IPS-18a (cell line): ENCODE results near the gene CDH11.

Source experiments
- H3K27ac ChIP-seq: one replicate; pipeline ENCODE4 v1.5.1; 2013; ENCODE audit warnings: low read length
- H3K27me3 ChIP-seq: one replicate; pipeline ENCODE4 v1.6.1; 2013; ENCODE audit warnings: mild to moderate bottlenecking, low read length; ENCODE audit not compliant: control insufficient read depth, insufficient read depth
- H3K36me3 ChIP-seq: one replicate; pipeline ENCODE4 v1.6.1; 2013; ENCODE audit warnings: low read depth, low read length; ENCODE audit not compliant: control insufficient read depth
- H3K4me1 ChIP-seq: one replicate; pipeline ENCODE4 v1.6.1; 2013; ENCODE audit warnings: low read depth, low read length; ENCODE audit not compliant: control insufficient read depth
- H3K4me3 ChIP-seq: one replicate; pipeline ENCODE4 v1.5.1; 2013; ENCODE audit warnings: low read length
- H3K9ac ChIP-seq: one replicate; pipeline ENCODE4 v1.6.1; 2013; ENCODE audit warnings: mild to moderate bottlenecking, low read length, moderate library complexity
- H3K9me3 ChIP-seq: one replicate; pipeline ENCODE4 v1.6.1; 2013; ENCODE audit warnings: low read depth, low read length; ENCODE audit not compliant: control insufficient read depth

The CDH11 gene

DNA sequence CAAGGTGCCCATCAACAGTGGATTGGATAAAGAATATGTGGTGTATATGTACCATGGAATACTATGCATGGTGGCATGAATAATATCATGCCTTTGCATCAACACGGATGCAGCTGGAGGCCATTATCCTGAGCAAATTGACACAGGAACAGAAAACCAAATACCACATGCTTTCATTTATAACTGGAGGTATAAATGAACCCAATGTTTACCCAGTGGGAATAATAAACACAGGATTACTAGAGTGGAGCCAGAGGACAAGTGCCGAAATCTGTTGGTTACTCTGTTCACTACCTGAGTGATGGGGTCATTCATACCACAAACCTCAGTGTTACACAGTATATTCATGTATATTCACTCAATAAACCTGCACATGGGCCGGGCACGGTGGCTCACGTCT, 125.2 kb downstream of the CDH11 start:
- Histone ChIP-seq H3K27ac (no peak overlapping the region), H3K4me1 (peaks cover 7% of the 10 kb centered on the region), H3K9me3 (no peaks in the 10 kb centered on the region), H3K27me3 (no peaks in the 10 kb centered on the region), H3K36me3 (no peaks in the 10 kb centered on the region), H3K4me3 (no peak overlapping the region), H3K9ac (no peak overlapping the region)

DNA sequence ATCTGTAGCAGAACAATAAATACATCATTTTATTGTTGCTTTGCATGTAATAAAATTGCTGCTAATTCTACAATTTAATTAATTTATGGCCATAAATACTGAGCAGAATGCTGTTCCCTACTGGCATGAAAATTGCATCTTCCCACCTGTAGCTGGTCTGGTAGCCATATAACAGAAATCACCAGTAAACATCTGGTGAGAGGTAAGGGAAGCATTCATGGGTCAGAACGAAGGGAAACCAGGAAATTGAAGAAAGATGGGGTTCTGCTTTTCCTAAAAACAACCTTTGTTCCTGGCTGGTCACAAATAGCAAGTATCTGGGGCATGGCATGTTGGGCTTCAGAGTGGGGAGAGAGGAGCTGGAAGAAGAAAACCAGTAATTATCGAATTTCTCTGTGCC, 128.4 kb downstream of the CDH11 start:
- Histone ChIP-seq H3K27ac (no peak overlapping the region), H3K4me3 (no peak overlapping the region), H3K9me3 (no peaks in the 10 kb centered on the region), H3K36me3 (no peaks in the 10 kb centered on the region), H3K27me3 (no peaks in the 10 kb centered on the region), H3K4me1 (no peaks in the 10 kb centered on the region), H3K9ac (no peak overlapping the region)

DNA sequence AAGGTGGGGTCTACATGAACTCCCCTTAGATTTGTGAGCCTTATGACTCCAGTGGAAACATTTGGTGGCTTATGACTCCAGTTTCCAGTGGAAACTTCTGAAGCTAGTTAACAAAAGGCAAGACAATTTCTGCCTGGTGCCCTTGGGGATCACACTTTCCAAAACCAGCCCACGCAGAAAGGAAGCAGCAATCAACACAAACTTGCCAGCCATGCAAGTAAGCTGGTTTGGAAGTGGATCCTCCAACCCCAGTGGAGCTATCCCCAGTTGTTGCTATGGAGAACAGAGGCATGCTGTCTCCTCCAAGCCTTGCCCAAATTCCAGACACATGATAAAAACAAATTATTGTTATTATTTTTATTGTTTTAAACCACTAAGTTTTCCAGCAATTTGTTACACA, 130.9 kb downstream of the CDH11 start:
- Histone ChIP-seq H3K4me1 (no peaks in the 10 kb centered on the region), H3K27ac (no peak overlapping the region), H3K27me3 (no peaks in the 10 kb centered on the region), H3K36me3 (no peaks in the 10 kb centered on the region), H3K9ac (no peak overlapping the region), H3K4me3 (no peak overlapping the region), H3K9me3 (no peaks in the 10 kb centered on the region)

DNA sequence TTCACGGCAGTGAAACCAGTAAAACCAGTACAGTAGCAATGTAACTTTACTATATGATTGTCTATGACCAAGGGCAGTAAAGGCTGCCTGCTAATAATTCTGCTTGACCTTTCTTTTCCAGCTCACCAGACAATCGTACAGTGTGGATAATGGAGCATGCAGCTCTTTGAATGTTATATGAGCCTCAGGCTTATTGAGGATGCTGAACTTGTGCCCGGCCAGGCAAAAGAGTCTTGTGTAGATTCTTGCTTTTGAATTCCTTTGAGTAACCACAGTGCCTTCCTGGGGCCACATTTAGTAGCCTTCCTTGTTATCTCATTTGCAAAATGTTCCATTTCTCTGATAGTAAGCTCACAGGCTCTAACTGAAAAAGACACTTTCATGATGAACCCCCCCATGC, 131.8 kb downstream of the CDH11 start:
- Histone ChIP-seq H3K27me3 (no peaks in the 10 kb centered on the region), H3K4me3 (no peak overlapping the region), H3K36me3 (no peaks in the 10 kb centered on the region), H3K27ac (no peak overlapping the region), H3K9ac (no peak overlapping the region), H3K9me3 (no peaks in the 10 kb centered on the region), H3K4me1 (no peaks in the 10 kb centered on the region)

DNA sequence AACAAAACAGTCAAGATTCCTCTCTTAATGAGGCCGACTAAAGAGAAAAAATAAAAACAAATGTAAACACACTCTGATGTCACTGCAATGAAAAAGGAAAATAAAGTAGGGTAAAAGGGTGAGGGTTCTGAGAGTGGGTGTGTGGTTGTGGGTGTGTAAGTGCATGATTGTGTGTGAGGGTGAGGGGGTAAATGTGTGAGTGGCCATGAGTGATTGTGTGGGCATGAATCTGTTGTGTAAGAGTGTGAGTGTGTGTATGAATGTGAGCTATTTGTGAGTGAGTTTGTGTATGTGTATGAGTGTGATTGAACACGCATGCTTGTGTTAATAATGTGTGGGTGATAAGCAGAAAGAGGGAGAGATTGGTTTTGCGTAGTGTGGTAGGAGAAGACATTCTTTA, 132.8 kb downstream of the CDH11 start:
- H3K9me3 ChIP-seq: no peaks in the 10 kb centered on the region
- no peaks in the 10 kb centered on the region for H3K27me3 ChIP-seq
- H3K27ac ChIP-seq: no peak overlapping the region
- H3K9ac ChIP-seq: no peak overlapping the region
- no peaks in the 10 kb centered on the region for H3K4me1 ChIP-seq
- H3K36me3 ChIP-seq: no peaks in the 10 kb centered on the region
- H3K4me3 ChIP-seq: no peak overlapping the region

DNA sequence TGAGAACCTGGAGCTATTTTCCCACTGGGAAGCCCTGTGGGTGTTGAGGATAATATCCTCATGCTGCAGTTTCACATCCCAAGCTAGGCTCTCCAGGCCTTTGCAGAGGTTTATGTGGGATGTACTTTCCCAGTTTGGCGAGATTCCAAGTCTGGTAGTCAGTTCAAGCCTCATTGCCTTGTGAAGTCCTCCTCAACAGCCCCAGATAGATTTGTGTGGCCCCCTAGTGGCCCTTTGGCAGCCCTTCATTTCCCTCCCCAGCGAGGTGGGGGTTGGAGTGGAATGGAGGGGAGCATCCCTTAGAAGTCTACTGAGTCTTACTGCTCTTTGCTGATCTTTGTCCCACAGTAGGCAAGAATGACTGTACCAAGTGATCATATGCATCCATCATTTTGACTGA, 137.9 kb downstream of the CDH11 start:
- Histone ChIP-seq H3K27ac (no peak overlapping the region), H3K9ac (no peak overlapping the region), H3K4me1 (no peaks in the 10 kb centered on the region), H3K9me3 (no peaks in the 10 kb centered on the region), H3K4me3 (no peak overlapping the region), H3K36me3 (no peaks in the 10 kb centered on the region), H3K27me3 (no peaks in the 10 kb centered on the region)

DNA sequence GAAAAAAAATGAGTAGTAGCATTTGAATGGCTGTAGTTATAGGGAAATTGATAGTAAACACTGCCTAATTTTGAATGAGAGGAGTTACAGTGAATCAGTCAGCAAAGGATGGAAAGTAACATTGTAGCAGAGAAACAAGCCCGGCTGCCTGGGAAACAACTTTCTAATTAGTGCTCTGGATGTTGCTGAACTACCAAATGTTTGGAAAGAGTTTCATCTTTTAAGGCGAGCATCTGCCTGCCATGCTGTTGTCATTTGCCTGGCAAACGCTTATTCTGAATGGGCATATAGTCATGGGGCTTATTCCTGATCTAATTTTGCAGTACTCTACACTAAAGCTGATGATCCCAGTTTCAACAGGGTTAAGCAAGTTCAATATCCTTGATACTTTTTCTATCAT, 138.6 kb downstream of the CDH11 start:
- no peaks in the 10 kb centered on the region for H3K27me3 ChIP-seq
- H3K4me1 ChIP-seq: no peaks in the 10 kb centered on the region
- no peak overlapping the region for H3K4me3 ChIP-seq
- no peak overlapping the region for H3K9ac ChIP-seq
- H3K9me3 ChIP-seq: no peaks in the 10 kb centered on the region
- H3K27ac ChIP-seq: no peak overlapping the region
- H3K36me3 ChIP-seq: no peaks in the 10 kb centered on the region

DNA sequence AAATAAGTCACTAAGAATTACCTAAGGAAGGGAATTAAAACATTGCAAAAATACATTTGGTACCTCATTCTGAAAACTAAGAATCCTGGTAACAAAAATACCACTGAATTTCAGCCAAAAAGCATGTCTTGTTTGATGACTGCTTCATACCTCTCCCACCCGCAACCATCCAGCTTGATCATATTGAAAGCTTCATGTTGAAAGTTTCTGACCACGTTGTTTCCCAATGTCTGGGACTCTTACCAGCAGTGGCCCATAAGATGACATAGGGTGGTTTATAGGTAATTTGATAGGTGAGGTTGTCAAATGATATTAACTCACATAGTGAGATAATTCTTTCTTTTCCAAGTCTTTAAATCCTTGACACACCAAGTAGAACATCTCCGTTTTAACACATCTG, 139.3 kb downstream of the CDH11 start:
- Histone ChIP-seq H3K27ac (no peak overlapping the region), H3K9ac (no peak overlapping the region), H3K27me3 (no peaks in the 10 kb centered on the region), H3K36me3 (no peaks in the 10 kb centered on the region), H3K9me3 (no peaks in the 10 kb centered on the region), H3K4me3 (no peak overlapping the region), H3K4me1 (no peaks in the 10 kb centered on the region)

DNA sequence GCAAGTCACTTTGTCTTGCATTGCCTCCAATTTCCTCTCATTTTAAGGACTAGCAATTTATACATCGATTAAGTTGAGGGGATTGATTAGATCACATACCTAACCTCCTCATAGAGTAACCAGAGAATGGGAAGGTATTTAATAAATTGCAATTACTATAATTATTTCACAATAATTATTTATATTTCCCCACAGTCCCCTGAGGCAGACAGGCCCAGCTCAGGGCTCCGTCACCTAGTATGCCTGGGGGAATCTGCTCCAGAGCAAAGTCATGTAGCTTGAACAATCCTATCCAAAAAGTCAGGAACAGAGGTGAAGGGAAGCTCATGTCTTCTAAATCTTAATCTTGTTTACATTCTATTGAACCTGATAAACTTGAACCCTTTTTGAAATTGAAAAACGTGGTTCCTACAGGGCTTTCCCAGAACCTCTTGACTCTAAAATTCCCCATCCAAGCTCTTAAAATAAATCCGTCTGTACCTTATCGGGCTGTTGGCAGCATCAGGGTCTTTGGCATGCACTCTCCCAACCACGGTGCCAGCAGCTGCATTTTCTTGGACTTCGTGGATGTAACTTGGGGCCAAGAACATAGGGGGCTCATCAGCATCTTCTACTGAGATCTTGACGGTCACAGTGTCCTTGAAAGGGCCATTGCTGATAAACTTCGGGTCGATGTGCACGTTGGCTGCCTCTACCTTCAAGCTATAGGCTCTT, 140.1 kb downstream of the CDH11 start:
- no peaks in the 10 kb centered on the region for H3K27me3 ChIP-seq
- H3K27ac ChIP-seq: no peak overlapping the region
- no peaks in the 10 kb centered on the region for H3K36me3 ChIP-seq

DNA sequence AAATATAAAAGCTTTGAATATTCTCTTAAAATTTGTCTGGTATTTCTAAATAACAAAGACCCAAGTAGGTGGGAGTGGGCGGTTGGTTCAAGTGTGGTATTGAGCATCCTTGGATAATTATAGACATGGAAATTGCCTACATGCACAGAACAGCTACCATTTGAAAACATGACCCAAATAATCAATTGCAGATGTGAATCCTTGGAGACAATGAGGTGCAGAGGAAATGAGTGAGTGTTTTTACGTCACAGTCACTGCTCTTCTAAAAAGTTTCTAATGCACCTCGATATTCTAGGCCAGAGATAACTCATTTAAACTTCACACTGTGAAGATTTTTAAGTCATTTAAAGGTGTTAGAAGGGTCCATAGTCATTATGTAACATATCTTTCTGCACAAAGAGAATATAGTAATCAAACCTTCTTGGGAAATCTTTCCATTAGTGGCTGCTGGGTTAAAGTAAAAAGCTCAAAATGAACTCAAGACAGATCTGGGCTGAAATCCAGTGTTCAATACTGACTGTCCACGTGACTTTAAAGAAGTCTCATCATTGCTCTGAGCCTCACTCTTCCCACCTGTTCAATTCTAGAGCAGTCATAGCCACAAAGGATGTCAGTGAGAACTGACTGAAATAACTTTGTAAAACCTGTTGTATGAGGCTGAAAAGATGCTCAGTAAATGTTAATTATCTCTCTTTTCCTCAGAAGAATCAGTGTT, 144.5 kb downstream of the CDH11 start:
- Histone ChIP-seq H3K27me3 (no peaks in the 10 kb centered on the region), H3K9ac (no peak overlapping the region), H3K9me3 (no peaks in the 10 kb centered on the region), H3K4me3 (no peak overlapping the region), H3K36me3 (no peaks in the 10 kb centered on the region), H3K4me1 (no peaks in the 10 kb centered on the region), H3K27ac (no peak overlapping the region)

More for the DNA sequence above, 140.1 kb downstream of the CDH11 start:
- H3K9ac ChIP-seq: no peak overlapping the region
- no peak overlapping the region for H3K4me3 ChIP-seq
- H3K4me1 ChIP-seq: no peaks in the 10 kb centered on the region
- no peaks in the 10 kb centered on the region for H3K9me3 ChIP-seq

DNA sequence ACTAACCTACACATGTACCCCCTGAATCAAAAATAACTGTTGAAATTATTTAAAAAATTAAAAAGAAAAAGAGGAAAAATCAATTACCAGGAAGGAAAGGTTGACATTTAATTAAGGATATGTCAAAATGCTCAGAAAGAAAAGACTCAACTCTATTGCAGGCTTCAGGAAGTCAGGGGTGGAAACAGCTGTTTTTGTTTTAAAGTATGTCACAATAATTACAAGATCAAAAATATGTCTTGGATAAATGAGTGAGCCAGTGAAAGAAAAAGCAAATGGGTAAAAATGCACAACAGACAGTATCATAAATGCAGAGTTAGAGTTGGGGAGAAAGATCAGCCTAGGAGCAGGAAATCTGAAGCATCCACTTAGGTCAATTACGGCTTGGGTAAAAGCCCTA, 146.0 kb downstream of the CDH11 start:
- Histone ChIP-seq H3K9me3 (no peaks in the 10 kb centered on the region), H3K9ac (no peak overlapping the region), H3K36me3 (no peaks in the 10 kb centered on the region), H3K27ac (no peak overlapping the region), H3K27me3 (no peaks in the 10 kb centered on the region), H3K4me3 (no peak overlapping the region), H3K4me1 (no peaks in the 10 kb centered on the region)

DNA sequence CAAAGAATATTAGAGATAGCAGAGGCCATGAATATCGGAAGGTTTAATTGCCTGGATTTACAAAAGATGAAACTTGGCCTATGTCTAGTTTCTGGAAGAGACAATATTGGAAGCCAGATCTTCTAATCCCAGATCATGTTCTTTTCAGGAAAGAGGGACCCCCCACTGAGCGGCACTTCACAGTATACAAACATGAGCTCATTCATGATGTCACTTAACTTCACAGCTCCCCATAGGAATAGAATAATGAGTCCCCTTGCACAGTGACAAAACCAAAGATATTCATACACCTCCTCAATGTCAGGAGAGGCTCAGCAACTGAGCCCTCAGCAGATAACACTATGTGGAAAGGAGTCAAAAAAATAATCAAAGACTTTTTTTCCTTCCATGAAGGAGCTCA, 147.5 kb downstream of the CDH11 start:
- Histone ChIP-seq H3K4me1 (no peaks in the 10 kb centered on the region), H3K27ac (no peak overlapping the region), H3K4me3 (no peak overlapping the region), H3K9me3 (no peaks in the 10 kb centered on the region), H3K36me3 (no peaks in the 10 kb centered on the region), H3K9ac (no peak overlapping the region), H3K27me3 (no peaks in the 10 kb centered on the region)
